ENCODE measurements around the gene ADCY9.

ADCY9 gene

GRCh38 chr16:3992297-3993051, 123.8 kb downstream of the ADCY9 start:
- H3K4me3 ChIP-seq (ENCODE audit: low read depth, low read length), result no peak overlapping the region
- TF ChIP-seq MAX (IDR thresholded peaks at IDR 0.05; ENCODE audit: low read depth, low read length) (no peak), MYC (IDR thresholded peaks at IDR 0.05; ENCODE audit: low read depth, low read length) (no peak), CTCF (IDR thresholded peaks at IDR 0.05; ENCODE audit: low read depth, low read length) (no peak), POLR2A (IDR thresholded peaks at IDR 0.05; ENCODE audit: extremely low read depth, insufficient read length) (no peak)
- no peak for DNase-seq (ENCODE audit: low read depth)

GRCh38 chr16:3988824-3989223, 127.4 kb downstream of the ADCY9 start:
- H3K4me3 ChIP-seq (ENCODE audit: low read depth, low read length), result no peak overlapping the region
- TF ChIP-seq MYC (IDR thresholded peaks at IDR 0.05; ENCODE audit: low read depth, low read length), result no peak
- TF ChIP-seq POLR2A (IDR thresholded peaks at IDR 0.05; ENCODE audit: extremely low read depth, insufficient read length), result no peak
- no peak for TF ChIP-seq MAX (IDR thresholded peaks at IDR 0.05; ENCODE audit: low read depth, low read length)
- no peak for TF ChIP-seq CTCF (IDR thresholded peaks at IDR 0.05; ENCODE audit: low read depth, low read length)
- no peak for DNase-seq (ENCODE audit: low read depth)

GRCh38 chr16:3988011-3988410, 128.2 kb downstream of the ADCY9 start:
- TF ChIP-seq POLR2A (IDR thresholded peaks at IDR 0.05; ENCODE audit: extremely low read depth, insufficient read length) (no peak), MYC (IDR thresholded peaks at IDR 0.05; ENCODE audit: low read depth, low read length) (no peak), CTCF (IDR thresholded peaks at IDR 0.05; ENCODE audit: low read depth, low read length) (no peak), MAX (IDR thresholded peaks at IDR 0.05; ENCODE audit: low read depth, low read length) (no peak)
- H3K4me3 ChIP-seq (ENCODE audit: low read depth, low read length), result no peak overlapping the region
- DNase-seq (ENCODE audit: low read depth), result no peak

- H3K4me3 ChIP-seq (ENCODE audit: low read depth, low read length), result no peak overlapping the region
- TF ChIP-seq MYC (IDR thresholded peaks at IDR 0.05; ENCODE audit: low read depth, low read length), result no peak
- TF ChIP-seq POLR2A (IDR thresholded peaks at IDR 0.05; ENCODE audit: extremely low read depth, insufficient read length), result no peak
- no peak for TF ChIP-seq CTCF (IDR thresholded peaks at IDR 0.05; ENCODE audit: low read depth, low read length)
- no peak for TF ChIP-seq MAX (IDR thresholded peaks at IDR 0.05; ENCODE audit: low read depth, low read length)
- no peak for DNase-seq (ENCODE audit: low read depth)
Observed at GRCh38 chr16:3987231-3987630, 129.0 kb downstream of the ADCY9 start.

- no peak overlapping the region for H3K4me3 ChIP-seq (ENCODE audit: low read depth, low read length)
- TF ChIP-seq MAX (IDR thresholded peaks at IDR 0.05; ENCODE audit: low read depth, low read length) (no peak), POLR2A (IDR thresholded peaks at IDR 0.05; ENCODE audit: extremely low read depth, insufficient read length) (no peak), CTCF (IDR thresholded peaks at IDR 0.05; ENCODE audit: low read depth, low read length) (no peak), MYC (IDR thresholded peaks at IDR 0.05; ENCODE audit: low read depth, low read length) (no peak)
- no peak for DNase-seq (ENCODE audit: low read depth)
Observed at GRCh38 chr16:3986235-3986544, 130.1 kb downstream of the ADCY9 start.
